ENCODE results near the gene YWHAQ. TPM values are rescaled to one million over a fixed set of nuclear protein-coding genes. Genes with fewer than 3 reads are reported as not detected.
A peak's percentile ranks its signal among the peaks of the same experiment; 100 is the strongest.
"Not testable (repeated sequence)": the region's sequence is repeated elsewhere in the genome, so short reads cannot be mapped to it uniquely, and the experiment has no call there.

Gene YWHAQ
- polyA plus RNA-seq, 3 donors, result 361 to 400 (median 373) TPM

- DNase-seq, result no peak
These were observed 9.0 kb upstream of the YWHAQ start for GRCh38 chr2:9639740-9640343.

- no peak for DNase-seq
These were observed 8.3 kb upstream of the YWHAQ start for GRCh38 chr2:9639000-9639602.

DNA sequence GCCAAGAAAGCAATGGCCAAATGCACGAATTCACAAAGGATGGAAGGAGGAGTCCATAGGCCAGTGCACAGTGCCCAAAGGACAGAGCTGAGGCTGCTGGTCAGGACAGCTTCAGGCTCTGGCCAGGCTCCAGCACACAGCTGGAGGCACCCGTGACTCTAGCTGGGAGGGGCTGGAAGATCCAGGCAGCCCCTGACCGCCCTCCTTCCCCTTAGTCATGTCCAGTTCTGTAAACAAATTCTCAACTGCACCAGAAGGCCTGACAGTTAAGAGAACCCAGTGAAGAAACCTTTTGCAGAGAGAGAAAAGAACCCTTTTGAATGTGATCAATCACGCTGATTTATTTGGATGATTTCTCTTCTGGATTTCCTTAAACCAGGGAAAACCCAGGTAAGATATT lies 7.7 kb upstream of the YWHAQ start:
- no peak for DNase-seq

GRCh38 chr2:9637330-9637729 lies 6.5 kb upstream of the YWHAQ start:
- no peak for DNase-seq

GRCh38 chr2:9634133-9634532 lies 3.3 kb upstream of the YWHAQ start:
- no peak for DNase-seq

GRCh38 chr2:9631878-9632700 lies 1.3 kb upstream of the YWHAQ start:
- no peak for DNase-seq

- no peak for DNase-seq
These were observed 689 bp upstream of the YWHAQ start for GRCh38 chr2:9631553-9631819.

DNA sequence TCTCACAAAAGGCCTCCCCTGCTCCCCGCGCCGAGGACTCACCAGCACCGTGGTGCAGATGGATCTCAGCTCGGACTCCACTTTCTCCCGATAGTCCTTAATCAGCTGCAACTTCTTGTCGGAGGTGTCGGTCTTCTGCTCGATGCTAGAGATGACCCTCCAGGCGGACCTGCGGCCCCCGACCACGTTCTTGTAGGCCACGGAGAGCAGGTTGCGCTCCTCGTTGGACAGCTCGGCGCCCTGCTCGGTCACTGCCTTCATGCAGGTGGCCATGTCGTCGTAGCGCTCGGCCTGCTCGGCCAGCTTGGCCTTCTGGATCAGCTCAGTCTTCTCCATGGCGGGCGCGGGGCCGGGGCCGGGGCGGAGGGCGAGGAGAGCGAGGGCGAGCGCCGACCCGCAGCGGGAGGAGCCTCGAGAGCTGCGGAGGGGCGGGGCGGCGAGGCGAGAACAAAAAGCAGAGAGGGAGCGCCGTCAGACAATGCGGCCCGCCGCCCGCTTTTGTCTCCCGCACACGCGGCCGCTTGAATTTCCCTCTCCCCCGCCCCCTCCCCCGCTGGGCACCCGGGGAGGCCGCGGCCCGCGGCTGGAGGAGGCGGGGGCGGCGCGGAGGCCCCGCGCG lies 571 bp downstream of the YWHAQ start:
- DNase-seq, result peak; percentile 75

GRCh38 chr2:9629222-9630116 lies 1.3 kb downstream of the YWHAQ start:
- no peak for DNase-seq

DNA sequence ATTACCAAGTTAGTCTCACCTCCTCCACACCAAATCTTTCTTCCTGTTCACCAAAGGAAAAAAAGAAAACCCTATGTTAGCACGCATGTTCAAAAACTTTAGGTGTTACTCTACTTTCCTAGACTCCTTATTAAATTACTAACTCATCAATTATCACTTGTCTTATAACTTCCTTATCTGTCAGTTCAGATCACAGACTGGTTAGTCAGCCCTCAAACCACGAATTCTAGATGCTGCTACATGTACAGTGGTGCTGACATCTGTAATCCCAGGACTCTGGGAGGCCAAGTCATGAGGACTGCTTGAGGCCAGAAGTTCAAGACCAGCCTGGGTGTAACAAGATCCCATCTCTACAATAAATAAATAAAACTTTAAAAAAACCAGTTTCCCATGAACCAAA lies 3.5 kb downstream of the YWHAQ start:
- DNase-seq, result no peak

GRCh38 chr2:9623151-9623550 lies 7.6 kb downstream of the YWHAQ start:
- no peak for DNase-seq

GRCh38 chr2:9621655-9622054 lies 9.1 kb downstream of the YWHAQ start:
- not testable (repeated sequence) for DNase-seq

DNA sequence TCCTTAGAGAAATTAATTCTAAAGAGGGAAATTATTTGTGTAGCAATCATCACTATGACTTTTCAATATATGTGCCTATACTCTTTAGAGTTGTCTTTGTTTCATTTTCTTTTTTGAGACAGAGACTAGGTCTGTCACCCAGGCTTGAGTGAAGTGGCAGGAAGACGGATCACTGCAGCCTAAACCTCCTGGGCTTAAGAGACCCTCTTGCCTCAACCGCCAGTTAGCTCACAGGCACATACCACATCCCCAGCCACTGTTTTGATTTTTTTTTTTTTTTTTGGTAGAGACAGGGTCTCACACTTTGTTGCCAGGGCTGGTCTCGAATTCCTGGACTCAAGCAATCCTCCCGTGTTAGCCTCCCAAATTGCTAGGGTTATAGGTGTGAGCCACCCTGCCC lies 12.4 kb downstream of the YWHAQ start:
- no peak for DNase-seq

DNA sequence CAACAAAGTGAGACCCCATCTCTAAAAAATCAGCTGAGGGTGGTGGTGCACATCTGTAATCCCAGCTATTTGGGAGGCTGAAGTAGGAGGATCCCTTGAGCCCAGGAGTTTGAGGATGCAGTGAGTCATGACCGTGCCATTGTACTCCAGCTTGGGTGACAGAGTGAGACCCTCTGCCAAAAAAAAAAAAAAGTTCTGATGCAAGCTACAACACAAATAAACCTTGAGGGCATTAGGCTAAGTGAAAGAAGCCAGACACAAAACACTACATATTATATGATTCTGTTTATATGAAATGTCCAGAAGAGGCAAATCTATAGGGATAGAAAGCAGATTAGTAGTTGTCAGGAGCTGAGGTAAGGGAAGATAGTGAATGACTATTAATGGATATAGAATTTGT lies 13.0 kb downstream of the YWHAQ start:
- no peak for DNase-seq

DNA sequence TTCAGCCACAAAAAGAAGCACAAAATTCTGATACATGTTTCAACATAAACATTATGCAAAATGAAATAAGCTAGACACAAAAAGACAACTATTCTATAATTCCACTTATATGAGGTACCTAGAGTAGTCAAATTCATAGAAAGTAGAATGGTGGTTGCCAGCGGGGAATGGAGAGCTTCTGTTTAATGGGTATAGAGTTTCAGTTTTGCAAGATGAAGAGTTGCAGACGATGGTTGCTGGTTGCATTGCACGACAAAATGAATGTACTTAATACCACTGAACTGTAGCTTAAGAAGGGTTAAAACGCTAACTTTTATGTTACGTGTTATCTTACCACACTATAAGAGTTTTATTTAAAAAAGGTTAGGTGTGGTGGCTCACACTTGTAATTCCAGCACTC lies 13.5 kb downstream of the YWHAQ start:
- DNase-seq, result no peak

- DNase-seq, result no peak
These were observed 16.2 kb downstream of the YWHAQ start for GRCh38 chr2:9614562-9614961.

GRCh38 chr2:9613291-9613690 lies 17.5 kb downstream of the YWHAQ start:
- no peak for DNase-seq

DNA sequence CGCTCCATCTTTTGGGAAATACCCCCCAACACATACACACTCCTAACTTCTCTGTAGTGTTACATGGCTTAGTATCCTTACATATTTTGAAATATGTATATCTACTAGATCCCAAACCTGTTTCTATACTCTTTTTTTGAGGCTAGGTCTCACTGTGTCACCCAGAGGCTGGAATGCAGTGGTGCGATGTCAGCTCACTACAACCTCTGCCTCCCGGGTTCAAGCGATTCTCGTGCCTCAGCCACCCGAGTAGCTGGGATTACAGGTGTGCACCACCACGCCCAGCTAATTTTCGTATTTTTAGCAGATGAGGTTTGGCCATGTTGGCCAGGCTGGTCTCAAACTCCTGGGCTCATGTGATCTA lies 19.3 kb downstream of the YWHAQ start:
- DNase-seq, result not testable (repeated sequence)

- no peak for DNase-seq
These were observed 19.8 kb downstream of the YWHAQ start for GRCh38 chr2:9610781-9611548.

DNA sequence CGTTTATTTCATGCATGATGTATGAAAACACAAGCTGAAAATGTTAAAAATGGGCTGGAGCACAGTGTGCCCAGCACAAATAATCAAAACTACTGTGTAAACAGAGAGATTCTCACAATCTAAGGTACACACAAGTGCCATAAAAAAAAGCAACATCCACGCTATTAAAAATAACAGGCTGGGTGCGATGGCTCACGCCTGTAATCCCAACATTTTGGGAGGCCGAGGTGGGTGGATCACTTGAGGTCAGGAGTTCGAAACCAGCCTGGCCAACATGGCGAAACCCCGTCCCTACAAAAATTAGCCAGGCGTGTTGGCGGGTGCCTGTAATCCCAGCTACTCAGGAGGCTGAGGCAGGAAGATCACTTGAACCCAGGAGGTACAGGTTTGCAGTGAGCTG lies 22.3 kb downstream of the YWHAQ start:
- not testable (repeated sequence) for DNase-seq

GRCh38 chr2:9602412-9602811 lies 28.4 kb downstream of the YWHAQ start:
- DNase-seq, result no peak

Data from renal pelvis (tissue), 4 donors.